Lower leg skin (tissue), 3 donors: ENCODE results near the gene MASTL.

Experiments used
- CTCF ChIP-seq, 3 donors: fragments of 450-650 bp; IDR thresholded peaks; one replicate each; pipeline ENCODE4 v1.5.1; 2016; ENCODE audit warnings: antibody characterized with exemption in 3 of 3, mild to moderate bottlenecking in 3 of 3, moderate library complexity in 2 of 3
- POLR2A ChIP-seq, 2 donors: fragments of 450-650 bp; IDR thresholded peaks; one replicate each; pipeline ENCODE4 v1.6.1; 2016 to 2017; ENCODE audit warnings: antibody characterized with exemption in 2 of 2, mild to moderate bottlenecking in 1 of 2, moderate library complexity in 1 of 2

GRCh38 chr10:27207350-27207749, 52.2 kb downstream of the MASTL start:
- TF ChIP-seq CTCF (IDR thresholded peaks at IDR 0.05) (no peak), POLR2A (IDR thresholded peaks at IDR 0.05) (no peak)
